ENCODE results near the gene FSTL4. TPM values are rescaled to one million over a fixed set of nuclear protein-coding genes. Genes with fewer than 3 reads are reported as not detected.

Gene FSTL4
- total RNA-seq, 4 donors from 2014 or later, result 0.27 to 1.6 (median 0.35) TPM; not detected in 1

DNA sequence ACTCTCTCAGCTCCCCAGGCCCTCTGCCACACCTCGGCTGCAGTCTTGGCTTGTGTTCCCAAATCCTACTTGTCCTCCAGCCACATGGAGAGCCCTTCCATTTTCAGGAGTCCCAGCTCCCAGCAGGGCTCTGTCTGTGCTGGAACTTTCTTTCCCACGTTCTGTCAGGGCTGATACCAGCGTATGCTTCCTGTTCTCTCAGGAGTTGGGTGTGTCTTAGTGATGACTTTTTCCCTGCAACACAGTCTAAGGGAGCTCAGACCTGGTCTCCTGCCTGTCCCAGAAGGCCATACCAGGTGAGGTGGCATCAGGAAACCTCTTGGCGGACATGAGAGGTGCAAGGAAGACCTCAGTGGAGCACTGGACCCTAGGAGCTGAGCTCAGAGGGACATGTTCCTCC, 334.0 kb downstream of the FSTL4 start:
- no peaks in the 10 kb centered on the region for H3K4me1 ChIP-seq
- no peaks in the 10 kb centered on the region for H3K9me3 ChIP-seq
- H3K4me3 ChIP-seq, result no peak overlapping the region
- TF ChIP-seq, protein P1, sequence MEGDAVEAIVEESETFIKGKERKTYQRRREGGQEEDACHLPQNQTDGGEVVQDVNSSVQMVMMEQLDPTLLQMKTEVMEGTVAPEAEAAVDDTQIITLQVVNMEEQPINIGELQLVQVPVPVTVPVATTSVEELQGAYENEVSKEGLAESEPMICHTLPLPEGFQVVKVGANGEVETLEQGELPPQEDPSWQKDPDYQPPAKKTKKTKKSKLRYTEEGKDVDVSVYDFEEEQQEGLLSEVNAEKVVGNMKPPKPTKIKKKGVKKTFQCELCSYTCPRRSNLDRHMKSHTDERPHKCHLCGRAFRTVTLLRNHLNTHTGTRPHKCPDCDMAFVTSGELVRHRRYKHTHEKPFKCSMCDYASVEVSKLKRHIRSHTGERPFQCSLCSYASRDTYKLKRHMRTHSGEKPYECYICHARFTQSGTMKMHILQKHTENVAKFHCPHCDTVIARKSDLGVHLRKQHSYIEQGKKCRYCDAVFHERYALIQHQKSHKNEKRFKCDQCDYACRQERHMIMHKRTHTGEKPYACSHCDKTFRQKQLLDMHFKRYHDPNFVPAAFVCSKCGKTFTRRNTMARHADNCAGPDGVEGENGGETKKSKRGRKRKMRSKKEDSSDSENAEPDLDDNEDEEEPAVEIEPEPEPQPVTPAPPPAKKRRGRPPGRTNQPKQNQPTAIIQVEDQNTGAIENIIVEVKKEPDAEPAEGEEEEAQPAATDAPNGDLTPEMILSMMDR (IDR thresholded peaks at IDR 0.05), result no peak
- TF ChIP-seq POLR2A (IDR thresholded peaks at IDR 0.05), result no peak
- DNase-seq, result no peak
- no peaks in the 10 kb centered on the region for H3K27me3 ChIP-seq
- H3K36me3 ChIP-seq, result no peaks in the 10 kb centered on the region
- no peak overlapping the region for H3K27ac ChIP-seq

DNA sequence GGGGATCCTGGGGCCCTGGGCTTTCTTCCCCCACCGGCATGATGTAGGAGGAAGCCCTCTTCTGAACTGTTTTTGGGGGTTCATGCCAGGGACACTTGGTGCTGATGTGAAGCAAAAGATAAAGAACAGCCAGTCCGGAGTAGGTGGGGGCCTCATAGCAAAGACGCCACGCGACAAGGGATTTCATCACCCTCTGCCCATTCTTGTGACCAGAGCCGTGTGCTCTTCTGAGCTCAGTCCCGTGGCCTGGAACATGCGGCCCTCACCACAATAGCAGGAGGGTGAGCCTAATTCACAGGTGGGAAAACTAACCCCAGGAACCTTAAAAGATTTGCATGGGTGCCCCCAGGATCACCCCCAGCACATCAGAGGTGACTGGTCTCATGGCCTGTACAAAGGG, 334.6 kb downstream of the FSTL4 start:
- Histone ChIP-seq H3K9me3 (no peaks in the 10 kb centered on the region), H3K4me1 (no peaks in the 10 kb centered on the region), H3K27me3 (no peaks in the 10 kb centered on the region), H3K36me3 (no peaks in the 10 kb centered on the region), H3K4me3 (no peak overlapping the region), H3K27ac (no peak overlapping the region)
- TF ChIP-seq POLR2A (IDR thresholded peaks at IDR 0.05), result no peak
- TF ChIP-seq, protein P1 (IDR thresholded peaks at IDR 0.05), result no peak
- DNase-seq, result no peak

DNA sequence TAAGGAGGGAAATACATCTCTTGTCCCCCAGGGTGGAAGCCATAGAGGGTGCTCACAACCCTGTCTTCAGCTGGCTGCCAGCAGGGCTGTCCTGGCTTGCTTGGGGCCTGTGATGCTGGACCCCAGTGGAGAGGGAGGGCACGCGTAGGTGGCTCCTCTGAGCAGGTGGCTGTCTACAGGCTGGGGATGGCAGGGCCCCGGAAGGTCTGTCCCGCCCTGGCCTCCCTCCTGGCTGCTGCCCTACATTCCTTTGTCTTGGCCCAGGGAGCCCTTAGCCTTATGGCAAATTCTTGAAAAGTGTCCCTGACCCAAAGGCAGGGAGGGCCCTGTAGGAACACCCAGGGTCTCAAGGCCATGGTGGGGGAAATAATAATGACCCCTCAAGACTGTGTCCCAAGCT, 336.2 kb downstream of the FSTL4 start:
- Histone ChIP-seq H3K4me1 (no peaks in the 10 kb centered on the region), H3K36me3 (no peaks in the 10 kb centered on the region), H3K4me3 (no peak overlapping the region), H3K27me3 (no peaks in the 10 kb centered on the region), H3K27ac (no peak overlapping the region), H3K9me3 (no peaks in the 10 kb centered on the region)
- no peak for DNase-seq
- TF ChIP-seq, protein P1 (IDR thresholded peaks at IDR 0.05), result no peak
- no peak for TF ChIP-seq POLR2A (IDR thresholded peaks at IDR 0.05)

DNA sequence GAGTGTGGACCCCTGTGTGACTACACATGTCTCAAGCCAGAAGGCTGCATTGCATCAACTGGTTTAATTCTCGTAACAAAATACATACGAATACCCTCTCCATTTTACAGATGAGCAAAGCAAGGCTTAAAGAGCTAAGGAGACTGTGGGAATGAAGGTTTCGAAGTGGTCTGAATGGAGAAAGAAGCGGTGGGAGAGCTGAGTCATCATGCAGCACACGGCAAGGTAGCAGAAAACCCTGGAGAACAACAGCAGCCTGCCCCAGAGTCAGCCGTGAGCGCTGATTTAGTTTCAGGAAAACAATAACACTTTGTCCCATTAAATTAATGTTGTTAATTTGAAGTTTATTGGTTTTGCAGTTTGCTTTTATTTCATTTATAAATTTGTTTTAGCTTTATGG, 336.7 kb downstream of the FSTL4 start:
- Histone ChIP-seq H3K4me1 (no peaks in the 10 kb centered on the region), H3K27me3 (no peaks in the 10 kb centered on the region), H3K4me3 (no peak overlapping the region), H3K36me3 (no peaks in the 10 kb centered on the region), H3K9me3 (no peaks in the 10 kb centered on the region), H3K27ac (no peak overlapping the region)
- TF ChIP-seq, protein P1 (IDR thresholded peaks at IDR 0.05), result no peak
- no peak for TF ChIP-seq POLR2A (IDR thresholded peaks at IDR 0.05)
- no peak for DNase-seq

DNA sequence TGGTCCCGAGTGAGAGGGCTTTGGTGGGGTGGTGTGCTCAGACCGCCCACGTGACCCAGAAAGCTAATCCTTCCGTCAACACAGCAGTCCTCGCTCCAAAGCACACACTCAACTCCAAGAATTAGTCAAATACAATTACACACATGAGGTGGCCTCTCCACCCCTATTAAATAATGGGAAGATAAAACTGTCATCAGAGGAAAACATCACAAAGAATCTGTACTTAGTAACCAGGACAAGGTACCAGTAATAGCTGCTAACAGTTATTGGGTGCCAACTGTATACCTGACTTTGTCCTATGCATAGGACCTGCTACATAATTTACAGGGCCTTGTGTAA, 337.8 kb downstream of the FSTL4 start:
- Histone ChIP-seq H3K4me3 (no peak overlapping the region), H3K9me3 (no peaks in the 10 kb centered on the region), H3K36me3 (no peaks in the 10 kb centered on the region), H3K4me1 (no peaks in the 10 kb centered on the region), H3K27ac (no peak overlapping the region), H3K27me3 (no peaks in the 10 kb centered on the region)
- TF ChIP-seq, protein P1 (IDR thresholded peaks at IDR 0.05), result no peak
- TF ChIP-seq POLR2A (IDR thresholded peaks at IDR 0.05), result no peak
- no peak for DNase-seq

Data from Peyer's patch (tissue), 4 donors.